Muscle of back (tissue), 11 donors: ENCODE measurements around the gene ATAD3B. TPM values are rescaled to one million over a fixed set of nuclear protein-coding genes. Genes with fewer than 3 reads are reported as not detected.
"Not testable (repeated sequence)": the region's sequence is repeated elsewhere in the genome, so short reads cannot be mapped to it uniquely, and the experiment has no call there.

Source experiments
- DNase-seq, 3 donors: peaks; one replicate each; pipeline versions ENCODE4 v3.0.0 to v3.0.0-alpha.2; 2013
- polyA plus RNA-seq, 10 donors: library from polyadenylated mRNA; unstranded; fragments of 120-200 nt; gene quantifications; one replicate each; pipeline ENCODE4 v1.2.1, GENCODE V29; 2013; ENCODE audit not compliant: insufficient read length in 10 of 10

ATAD3B gene
- polyA plus RNA-seq, 10 donors, result 8.5 to 14.5 (median 12.0) TPM

GRCh38 chr1:1531947-1532346, 60.4 kb downstream of the ATAD3B start:
- DNase-seq, result no peak

DNA sequence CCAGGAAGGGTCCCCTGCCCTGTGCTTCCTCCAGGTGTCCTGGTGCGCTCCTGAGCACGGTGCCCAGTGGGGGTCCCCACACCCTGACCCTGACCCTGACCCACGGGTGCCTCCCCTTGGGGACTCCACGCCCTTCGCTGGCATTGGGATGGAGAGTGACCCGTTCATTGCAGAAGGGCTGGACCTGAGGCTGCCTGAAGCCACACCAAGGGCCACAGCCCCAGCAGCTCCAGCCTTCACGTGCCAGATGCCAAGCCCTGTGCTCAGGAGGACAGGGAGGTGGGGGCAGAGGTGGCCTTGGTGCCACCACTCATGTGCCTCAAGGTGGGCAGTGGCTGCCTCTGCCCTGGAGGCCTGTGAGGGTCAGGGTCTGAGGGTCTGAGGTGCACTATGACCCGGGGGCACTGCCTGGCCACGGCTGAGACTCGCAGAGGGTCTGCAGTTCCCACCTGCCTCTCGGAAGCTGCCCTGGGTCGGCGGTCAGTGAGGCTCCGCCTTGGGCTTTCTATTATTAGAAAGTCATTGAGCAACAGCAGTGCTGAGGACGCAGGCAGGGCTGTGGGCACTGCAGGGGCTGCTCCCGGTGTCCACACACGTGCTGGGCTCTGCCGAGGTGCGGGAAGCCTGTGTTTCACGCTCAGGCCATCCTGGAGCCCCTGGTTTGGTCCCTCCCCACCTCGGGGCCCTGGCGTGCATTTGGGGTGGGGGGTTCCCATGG, 61.8 kb downstream of the ATAD3B start:
- DNase-seq, result not testable (repeated sequence)

GRCh38 chr1:1533894-1534291, 62.3 kb downstream of the ATAD3B start:
- DNase-seq, result not testable (repeated sequence)

GRCh38 chr1:1534401-1535154, 63.0 kb downstream of the ATAD3B start:
- no peak for DNase-seq

DNA sequence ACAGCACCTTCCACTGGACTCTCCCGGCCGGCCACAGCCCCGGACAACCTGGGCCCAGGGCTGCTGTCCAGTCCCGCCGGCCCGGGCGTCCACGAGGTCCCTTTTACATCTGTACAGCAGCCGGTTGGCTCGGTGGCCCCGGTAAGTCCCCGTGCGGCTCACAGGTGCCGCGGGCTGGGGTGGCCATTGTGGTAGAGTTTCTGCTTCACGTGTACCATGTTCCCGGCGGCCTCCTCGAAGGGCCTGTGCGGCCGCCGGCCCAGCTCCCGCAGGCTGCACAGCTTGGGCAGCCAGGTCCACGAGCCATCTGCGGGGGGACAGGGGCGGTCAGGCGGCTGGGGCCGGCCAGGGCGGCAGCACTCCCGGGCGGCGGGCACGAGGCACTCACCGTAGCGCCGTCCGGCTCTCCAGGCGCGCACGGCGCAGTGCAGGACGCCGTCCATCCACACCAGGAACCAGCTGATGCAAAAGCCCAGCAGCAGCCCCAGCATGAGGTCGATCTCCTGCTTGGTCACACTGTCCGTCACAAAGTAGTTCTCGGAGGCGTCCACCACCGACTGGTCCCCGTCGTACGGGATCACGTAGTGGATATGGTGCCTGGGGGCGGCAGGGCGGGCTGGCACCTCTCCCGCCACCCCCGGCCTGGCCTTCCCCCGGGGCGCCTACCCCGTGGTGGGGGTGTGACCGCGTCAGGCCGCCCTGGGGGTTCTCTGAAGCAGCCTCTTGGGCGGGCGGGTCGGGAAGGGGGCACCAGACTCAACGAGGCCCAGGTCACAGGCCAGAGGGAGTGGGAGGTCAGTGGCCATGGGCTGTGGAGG, 63.8 kb downstream of the ATAD3B start:
- DNase-seq, result no peak

- no peak for DNase-seq
These were observed 64.7 kb downstream of the ATAD3B start for GRCh38 chr1:1536019-1536937.

DNA sequence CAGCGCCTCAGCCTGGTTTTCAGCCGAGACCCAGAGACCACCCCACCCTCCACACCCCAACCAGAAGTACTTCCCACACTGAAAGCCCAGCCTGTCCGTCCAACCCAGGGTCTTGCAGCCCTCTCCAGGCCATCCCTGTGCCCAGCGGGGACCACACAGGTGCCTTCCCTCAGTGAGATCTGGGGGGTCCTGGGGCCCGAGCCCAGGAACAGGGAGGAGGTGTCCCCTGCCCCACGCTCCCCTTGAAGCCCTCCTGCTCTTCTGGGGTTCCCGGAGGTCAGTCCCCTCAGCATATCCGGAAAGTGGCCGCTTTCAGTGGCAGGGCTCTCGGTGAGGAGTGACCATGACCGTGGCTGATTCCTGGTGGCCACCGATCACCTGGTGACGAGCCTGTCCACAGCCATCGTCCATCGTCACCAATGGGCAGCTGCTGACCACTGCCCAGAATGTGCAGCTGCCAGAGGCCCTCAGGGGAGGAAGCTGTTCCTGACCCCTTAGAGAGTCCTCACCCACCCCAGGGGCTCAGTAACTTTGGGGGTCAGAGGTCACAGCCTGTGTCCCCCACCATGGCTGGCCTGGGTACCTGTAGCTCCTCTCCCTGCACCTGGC, 65.5 kb downstream of the ATAD3B start:
- no peak for DNase-seq

DNA sequence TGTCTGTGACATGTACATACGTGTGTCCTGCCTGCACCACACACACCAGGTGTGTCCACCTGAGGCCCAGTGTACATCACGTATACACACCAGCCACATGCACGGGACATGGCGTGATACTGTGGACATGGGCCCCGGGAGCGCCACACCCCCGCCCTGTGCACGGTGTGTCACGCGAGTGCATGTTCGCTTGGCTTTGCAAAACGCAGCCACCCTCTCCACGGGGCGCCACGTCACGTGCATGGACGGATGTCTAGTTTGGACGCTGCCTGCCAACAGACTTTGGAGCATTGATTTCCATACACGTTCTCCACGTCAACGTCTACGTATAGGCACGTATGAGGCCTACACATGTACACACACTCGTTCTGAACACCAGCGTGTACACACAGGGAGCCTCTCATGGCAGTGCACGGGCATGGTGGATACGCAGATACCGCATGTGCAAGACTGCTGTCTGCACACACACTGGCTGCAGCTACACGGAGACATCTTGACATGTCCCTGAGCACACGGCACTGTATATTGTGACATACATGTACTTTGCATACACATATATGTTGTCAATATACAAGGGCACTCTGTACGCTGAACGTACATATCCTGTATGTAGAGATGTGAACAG, 66.2 kb downstream of the ATAD3B start:
- DNase-seq, result no peak

DNA sequence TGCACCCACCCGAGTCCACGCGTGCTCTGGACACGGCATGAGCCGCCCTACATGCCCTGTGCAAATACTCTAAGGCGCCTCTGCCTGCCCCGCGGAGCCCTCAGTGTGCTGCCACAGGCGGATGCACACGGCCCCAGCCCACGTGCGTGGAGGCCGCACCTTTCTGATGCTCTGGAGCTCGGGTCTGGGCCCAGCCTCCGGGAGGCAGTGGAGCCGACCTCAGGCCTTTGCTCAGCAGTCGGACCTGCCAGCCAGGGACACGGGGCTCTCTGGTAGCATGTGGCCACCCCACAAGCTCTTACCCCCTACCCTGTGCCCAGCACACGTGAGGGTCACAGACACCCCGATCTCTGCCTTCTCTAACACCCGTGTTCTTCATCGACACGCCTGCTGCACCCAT, 66.8 kb downstream of the ATAD3B start:
- no peak for DNase-seq

GRCh38 chr1:1538989-1539309, 67.4 kb downstream of the ATAD3B start:
- DNase-seq, result no peak

DNA sequence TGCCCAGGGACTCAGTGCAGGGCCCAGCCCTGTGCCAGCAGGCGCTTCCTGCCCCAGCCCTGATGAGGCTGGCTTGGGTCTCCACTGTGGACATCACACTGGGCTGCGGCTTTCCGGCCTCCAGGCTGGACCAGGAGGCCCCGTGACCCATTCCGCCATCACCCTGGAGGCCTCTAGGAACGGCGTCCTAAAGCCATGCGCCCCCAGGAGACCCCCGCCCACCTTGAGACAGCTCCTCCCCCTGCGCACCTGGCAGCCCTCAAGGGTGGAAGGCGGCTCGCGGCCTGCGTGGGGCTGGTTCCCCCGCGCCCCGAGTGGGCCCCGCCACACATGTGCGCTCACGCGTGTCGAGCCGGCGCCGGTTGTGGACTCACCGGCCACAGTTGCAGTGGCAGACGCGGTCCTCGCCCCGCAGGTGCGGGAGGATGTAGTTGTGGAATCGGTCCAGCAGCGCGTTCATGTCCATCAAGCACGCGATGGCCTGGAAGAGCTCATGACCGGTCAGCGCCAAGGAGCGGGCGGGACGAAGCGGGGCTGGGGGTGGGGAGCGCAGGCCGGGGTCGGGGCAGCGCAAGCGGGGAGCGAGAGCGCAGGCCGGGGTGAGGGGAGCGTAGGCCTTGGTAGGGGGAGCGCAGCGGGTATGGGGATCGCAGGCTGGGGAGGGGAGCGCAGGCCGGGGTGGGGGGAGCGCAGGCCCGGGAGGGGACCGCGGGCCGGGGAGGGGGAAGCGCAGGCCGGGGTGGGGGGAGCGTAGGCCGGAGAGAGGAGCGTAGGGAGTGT, 67.9 kb downstream of the ATAD3B start:
- peak in 2 of 3 donors; percentile 46 to 72 for DNase-seq

DNA sequence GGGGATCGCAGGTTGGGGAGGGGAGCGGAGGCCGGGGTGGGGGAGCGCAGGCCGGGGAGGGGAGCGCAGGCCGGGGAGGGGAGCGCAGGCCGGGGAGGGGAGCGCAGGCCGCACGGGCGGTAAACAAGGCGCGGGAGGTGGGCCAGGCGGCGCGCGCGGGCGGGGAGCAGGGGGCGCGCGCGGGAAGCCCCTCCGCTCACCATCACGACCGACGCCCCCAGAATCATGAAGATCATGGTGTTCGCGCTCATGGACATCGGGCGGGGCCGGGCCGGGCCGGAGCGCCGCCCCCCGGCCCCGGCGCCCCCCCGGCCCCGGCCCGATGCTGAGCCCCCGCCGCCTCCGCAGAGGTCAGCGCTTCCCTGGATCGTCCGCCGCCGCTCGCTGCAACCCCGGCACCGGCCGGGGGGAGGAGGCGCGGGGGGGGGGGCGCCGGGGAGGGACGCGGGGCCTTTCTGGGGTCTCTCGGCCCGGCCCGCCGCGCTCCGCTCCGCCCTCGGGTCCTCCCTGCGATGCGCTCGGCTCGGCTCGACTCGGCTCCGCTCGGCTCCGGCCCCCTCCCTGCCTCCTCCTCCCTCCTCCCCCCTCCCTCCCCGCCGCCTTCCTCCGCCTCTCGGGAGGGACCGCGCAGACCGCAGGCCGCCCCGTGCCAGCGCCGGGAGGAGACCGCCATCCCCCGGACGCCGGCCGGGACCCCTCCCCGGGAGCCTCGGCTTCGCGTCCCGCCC, 68.7 kb downstream of the ATAD3B start, which contains the start of gene TMEM240:
Gene TMEM240, minus strand, starts transcription at position 535 of the 728 bp plus-strand sequence. Its CDS starts 278 bp downstream, at position 257.
- peak; percentile 70 to 91 (median 79) for DNase-seq

- DNase-seq, result no peak
These were observed 69.5 kb downstream of the ATAD3B start for GRCh38 chr1:1540818-1541628.

DNA sequence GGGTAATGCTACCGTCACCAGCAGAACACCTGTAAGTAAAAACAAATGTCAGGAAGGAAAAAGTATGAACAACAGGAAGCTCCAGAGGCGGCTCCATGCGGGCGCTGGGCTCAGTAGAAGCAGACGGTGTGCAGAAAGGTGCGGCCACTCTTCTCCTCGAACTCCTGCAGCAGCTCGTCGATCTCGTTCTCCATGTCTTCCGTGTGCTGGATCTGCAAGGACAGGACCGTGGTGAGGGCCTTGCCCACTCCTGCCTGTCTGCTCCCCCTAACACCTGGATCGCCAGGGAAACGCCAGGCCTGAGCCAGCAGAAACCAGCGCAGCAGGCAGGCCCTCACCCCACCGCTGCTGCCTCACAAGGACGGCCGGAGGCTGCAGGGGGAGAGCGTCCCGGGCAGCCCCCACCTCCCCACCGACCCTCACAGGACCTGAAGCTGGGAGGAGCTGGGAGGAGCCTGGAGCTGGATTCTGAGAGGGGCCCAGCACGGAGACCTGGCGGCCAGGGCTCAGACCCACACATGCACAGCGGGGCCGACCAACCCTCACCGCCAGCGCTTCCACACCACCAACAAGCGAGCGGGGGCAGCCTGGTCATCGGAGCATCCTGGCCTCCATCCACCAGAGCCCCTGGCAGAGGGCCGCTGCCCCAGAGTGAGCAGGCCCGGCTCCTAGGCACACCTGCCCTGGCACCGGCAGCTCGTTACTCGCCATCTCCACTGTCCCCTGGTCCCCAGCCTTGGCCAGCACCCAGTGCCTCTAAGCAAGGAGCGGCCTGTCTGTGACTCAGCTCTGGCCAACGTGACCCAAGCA, 70.6 kb downstream of the ATAD3B start:
- DNase-seq, result no peak

GRCh38 chr1:1542766-1543705, 71.5 kb downstream of the ATAD3B start:
- no peak for DNase-seq

DNA sequence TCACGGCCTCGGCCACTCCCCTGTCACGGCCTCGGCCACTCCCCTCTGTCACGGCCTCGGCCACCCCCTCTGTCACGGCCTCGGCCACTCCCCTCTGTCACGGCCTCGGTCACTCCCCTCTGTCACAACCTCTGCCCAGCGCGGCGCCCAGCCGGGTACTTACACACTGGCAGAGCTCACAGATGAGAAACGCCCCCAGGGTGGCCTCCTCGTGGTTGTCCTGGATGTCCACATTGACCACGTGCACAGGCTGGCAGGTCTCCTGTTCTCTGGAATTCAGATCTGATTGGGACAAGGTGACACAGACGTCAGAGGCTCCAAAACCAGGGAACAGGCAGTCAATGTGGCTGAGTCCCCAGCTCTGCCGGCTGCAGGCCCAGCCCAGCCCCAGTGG, 72.1 kb downstream of the ATAD3B start:
- DNase-seq, result no peak
